Stimulated activated CD8-positive, alpha-beta memory T cell treated with anti-CD3 and anti-CD28 coated beads, Interleukin-15, amount 100 ng/mL, for 24 hours (primary cell): Measurements from ENCODE around the gene CCDC57.
"Not testable (repeated sequence)": the region's sequence is repeated elsewhere in the genome, so short reads cannot be mapped to it uniquely, and the experiment has no call there.

Experiments
- DNase-seq: peaks from one replicate; pipeline ENCODE4 v3.0.0-alpha.2; 2020; ENCODE audit warnings: low read depth

CCDC57 gene

DNA sequence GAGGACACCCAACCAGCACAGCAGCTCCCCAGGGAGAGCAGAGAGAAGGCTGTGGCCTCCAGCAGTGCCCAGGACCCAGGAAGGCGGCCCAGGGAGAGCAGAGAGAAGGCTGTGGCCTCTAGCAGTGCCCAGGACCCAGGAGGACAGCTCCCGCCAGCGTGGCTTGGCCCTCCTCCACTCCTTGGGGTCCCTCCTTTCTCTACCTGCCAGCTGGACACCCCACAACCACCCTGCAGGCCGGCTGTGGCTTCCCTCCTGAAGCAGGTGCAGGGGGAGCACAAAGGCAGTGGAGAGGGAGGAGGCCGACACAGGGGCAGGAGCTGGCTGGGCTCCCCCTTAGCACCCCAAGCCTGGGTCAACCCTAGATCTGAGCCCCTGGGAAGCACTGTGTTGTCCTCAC is 60.5 kb downstream of the CCDC57 start:
- no peak for DNase-seq

DNA sequence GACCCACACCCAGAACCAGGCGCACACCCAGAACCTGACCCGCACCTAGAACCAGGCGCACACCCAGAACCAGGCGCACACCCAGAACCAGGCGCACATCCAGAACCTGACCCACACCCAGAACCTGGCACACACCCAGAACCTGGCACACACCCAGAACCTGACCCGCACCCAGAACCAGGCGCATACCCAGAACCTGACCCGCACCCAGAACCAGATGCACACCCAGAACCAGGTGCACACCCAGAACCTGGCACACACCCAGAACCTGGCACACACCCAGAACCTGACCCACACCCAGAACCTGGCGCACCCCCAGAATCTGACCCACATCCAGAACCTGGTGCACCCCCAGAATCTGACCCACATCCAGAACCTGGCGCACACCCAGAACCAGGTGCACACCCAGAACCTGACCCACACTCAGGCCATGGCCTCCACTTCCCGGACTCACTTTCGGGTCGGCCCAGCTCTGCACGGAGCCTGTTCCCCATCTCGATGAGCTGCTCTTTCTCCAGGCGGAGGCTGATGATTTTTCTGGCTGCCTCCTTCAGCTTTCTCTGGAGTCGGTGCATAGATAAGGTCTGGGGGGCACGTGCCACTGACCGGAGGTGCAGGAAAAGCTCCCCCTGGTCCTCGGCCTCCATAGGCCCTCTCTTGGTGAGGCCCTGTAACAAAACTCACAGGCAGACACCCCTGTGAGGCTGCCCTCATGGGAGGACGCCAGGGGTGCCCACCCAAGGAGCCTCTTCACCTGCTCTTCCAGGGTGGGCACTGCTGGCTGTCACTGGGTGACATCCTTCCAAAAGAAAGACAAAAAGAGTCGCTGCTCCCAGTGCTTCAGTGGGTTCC is 61.3 kb downstream of the CCDC57 start:
- no peak for DNase-seq

DNA sequence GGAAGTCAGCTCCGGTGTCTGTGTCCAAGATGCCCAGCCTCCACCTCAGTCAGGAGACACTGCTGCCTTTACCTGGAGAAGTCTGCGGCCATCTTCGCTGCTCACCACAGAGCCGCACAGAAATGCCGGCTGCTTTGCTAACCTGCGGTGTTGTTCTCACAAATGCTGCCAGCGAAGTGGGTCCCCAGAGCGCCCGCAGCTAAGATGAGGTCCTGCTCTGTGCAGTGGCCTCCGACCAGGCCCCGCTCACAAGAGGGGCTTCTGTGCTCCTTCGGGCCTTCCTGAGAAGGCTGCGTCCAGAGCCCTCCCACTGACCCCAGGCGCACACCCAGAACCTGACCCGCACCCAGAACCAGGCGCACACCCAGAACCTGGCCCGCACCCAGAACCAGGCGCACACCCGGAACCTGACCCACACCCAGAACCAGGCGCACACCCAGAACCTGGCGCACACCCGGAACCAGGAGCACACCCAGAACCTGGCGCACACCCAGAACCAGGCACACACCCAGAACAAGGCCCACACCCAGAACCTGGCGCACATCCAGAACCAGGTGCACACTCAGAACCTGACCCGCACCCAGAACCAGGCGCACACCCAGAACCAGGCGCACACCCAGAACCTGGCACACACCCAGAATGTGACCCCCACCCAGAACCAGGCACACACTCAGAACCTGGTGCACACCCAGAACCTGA is 63.1 kb downstream of the CCDC57 start:
- DNase-seq = no peak

DNA sequence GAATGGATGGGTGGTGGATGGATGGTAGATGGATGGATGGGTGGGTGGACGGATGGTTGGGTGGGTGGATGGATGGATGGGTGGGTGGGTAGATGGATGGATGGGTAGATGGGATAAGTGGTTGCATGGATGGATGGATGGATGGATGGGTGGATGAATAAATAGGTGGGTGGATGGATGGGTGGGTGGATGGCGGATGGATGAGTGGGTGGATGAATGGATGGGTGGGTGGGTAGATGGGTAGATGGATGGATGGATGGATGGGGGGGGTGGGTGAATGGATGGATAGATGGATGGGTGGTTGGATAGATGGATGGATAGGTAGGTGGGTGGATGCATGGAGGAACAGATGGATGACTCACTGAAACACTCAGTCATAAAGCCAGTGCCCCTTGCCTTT is 63.6 kb downstream of the CCDC57 start:
- DNase-seq = no peak

DNA sequence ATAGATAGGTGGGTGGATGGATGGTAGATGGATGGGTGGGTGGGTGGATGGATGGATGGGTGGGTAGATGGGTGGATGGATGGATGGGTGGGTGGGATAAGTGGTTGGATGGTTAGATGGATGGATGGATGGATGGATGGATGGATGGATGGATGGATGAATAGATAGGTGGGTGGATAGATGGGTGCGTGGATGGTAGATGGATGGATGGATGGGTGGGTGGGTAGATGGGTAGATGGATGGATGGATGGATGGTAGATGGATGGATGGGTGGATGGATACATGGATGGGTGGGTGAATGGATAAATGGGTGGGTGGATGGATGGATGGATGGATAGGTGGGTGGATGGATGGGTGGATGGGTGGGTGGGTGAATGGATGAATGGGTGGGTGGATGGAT is 64.6 kb downstream of the CCDC57 start:
- no peak for DNase-seq

DNA sequence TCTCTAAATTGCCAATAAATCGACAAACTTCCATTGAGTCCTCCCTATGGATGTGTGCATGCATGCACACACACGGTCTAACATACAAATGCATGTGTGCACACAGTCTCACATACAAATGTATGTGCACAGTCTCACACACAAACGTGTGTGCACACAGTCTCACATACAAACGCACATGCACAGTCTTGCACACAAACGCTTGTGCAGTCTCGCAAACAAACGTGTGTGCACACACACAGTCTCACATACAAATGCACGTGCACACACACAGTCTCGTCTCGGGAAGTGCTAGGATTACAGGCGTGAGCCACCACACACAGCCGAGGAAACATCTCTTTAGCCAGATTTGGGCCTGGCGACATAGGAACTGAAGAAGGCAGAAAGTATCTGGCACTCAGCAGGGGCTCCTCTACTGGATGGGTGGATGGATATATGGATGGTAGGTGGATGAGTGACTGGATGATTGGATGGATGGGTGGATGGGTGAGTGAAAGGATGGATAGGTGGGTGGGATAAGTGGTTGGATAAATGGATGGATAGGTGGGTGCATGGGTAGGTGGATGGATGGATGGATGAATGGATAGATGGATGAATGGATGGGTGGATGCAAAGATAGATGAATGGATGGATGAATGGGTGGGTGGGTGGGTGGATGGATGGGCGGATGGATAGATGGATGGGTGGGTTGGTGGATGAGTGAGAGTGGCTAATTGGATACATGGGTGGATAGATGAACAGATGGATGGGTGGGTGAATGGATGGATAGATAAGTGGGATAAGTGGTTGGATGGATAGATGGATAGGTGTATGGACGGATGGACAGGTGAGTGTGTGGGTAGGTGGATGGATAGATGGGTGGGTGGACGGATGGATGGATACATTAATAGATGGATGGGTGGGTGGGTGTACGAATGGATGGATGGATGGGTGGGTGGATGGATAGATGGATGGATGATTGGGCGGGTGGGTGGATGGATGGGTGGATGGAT is 65.7 kb downstream of the CCDC57 start:
- no peak for DNase-seq

DNA sequence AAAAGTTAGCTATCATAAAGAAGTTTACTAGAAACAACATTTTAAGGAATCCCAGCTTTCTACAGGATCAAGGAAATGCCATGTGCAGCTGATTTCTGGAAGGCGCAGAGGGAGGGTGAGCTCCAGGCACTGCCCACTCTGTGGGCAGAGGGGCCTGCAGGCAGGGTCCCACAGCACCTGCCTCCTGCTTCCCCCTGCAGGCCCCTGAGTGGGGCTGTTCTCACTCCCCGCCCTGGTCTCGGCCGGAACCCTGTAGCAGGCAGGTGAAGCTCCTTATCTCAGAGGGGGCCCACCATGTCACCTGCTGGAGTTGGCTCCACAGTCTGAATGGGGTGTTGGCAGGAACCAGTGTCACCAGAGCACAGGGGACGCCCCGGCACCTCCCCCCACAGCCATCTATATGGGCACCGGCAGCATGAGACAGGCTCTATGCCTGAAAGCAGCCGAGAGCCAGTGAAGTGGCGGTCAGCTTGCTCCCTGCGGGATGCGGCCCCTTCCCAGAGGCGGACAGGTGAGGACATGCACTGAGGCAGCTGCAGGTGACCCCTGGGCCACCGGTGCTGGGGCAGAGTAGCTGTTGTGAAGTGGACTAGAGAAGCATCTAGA is 67.0 kb downstream of the CCDC57 start:
- no peak for DNase-seq

DNA sequence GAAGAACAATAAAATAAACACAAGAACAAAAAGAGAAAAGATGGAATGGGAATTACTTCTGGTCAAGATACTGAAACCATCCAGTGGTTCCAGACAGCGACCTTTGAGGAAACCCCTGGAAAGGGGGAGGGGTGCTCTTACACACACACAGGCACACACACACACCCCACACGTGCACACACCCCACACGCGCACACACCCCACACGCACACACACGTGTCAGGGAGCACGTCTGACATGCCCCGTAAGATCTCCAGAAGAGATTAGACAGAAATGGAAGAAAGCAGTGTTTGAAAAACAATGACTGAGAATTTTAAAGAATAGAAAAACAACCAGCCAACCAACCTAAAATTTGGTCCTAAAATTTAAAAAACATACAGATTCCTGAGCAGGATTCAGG is 69.3 kb downstream of the CCDC57 start:
- no peak for DNase-seq

DNA sequence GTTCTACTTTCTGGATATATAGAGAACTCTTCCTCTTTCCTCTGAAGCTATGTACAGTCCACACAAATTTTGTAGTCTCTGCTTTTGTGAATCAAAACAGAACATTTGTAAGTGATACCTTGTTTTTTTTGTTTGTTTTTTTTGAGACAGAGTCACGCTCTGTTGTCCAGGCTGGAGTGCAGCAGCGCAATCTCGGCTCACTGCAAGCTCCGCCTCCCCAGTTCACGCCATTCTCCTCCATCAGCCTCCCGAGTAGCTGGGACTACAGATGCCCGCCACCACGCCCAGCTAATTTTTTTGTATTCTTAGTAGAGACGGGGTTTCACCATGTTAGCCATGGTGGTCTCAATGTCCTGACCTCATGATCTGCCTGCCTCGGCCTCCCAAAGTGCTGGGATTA is 72.7 kb downstream of the CCDC57 start:
- not testable (repeated sequence) for DNase-seq

DNA sequence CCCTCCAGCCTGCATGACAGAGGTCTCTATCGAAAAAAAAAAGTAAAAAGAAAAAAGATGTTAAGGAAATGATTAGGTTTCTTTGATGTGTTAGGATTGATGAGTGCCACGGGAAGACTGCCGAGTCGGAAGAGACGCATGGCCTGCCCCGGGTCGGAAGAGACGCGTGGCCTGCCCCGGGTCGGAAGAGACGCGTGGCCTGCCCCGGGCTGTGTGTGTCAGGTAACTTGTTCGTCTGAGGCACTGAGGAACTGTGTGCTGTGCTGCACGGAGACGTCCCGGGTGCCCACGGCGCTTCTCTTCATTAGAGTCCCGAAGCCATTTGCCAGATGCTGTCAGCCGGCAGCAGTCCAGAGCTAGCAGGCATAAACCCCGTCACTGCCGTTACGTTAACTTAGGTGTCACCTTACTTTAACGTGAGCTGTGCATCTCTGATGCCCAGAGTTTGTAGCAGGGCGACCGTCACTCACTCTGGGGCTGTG is 74.1 kb downstream of the CCDC57 start:
- no peak for DNase-seq

DNA sequence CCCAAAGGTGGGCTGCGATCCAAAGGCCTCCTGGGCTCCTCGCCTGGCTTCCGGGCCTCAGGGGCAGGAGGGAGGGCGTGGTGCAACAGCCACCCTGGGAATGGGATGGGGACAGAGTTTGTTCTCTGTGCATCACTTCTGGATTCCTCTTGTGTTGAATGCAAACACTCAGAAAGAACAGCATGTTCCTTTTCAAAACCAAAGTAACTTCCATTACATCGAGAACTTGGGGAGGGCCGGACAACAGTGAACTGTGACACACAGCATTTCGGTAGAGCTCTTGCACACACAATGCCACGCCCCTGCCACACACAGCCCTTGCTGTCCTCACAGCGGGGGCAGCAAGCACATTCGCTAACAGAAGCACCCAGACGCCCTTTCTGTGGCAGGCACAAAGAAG is 78.5 kb downstream of the CCDC57 start:
- DNase-seq = no peak

DNA sequence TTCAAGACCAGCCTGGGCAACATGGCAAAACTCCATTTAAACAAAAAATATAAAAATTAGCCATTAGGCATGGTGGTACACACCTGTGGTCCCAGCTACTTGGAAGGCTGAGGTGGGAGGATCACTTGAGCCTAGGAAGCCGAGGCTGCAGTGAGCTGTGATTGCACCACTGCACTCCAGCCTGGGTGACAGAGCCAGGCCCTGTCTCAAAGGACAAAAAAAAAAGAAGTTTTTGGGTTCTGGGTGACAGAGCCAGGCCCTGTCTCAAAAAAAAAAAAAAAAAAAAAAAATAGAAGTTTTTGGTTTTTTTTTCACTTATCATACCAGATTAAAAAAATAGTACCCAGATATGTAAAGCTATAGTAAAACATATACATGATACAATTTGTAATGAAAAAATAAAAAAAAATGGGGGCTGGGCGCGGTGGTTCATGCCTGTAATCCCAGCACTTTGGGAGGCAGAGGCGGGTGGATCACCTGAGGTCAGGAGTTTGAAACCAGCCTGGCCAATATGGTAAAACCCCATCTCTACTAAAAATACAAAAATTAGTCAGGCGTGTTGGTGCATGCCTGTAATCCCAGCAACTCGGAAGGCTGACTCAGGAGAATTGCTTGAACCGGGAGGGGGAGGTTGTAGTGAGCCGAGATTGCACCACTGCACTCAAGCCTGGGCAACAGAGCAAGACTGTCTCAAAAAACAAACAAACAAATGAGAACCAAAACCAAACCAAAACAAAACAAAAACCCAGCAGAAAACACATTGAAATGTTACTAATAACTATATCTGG is 79.3 kb downstream of the CCDC57 start:
- not testable (repeated sequence) for DNase-seq

DNA sequence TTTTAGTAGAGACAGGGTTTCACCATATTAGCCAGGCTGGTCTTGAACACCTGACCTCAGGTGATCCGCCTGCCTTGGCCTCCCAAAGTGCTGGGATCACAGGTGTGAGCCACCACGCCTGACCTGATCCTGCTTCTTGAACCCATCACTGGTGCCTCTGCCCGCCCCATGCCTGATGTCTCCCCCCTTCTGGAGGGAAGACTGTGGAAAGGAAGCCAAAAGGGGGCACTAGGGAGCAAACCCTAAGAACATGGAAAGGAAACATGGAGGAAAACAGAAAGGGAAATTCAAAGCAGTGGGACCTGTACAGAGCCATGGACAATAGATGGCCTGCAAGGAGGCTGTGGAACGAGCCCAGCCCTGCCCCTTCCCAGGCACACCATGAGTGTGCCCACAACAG is 83.5 kb downstream of the CCDC57 start:
- DNase-seq = no peak

DNA sequence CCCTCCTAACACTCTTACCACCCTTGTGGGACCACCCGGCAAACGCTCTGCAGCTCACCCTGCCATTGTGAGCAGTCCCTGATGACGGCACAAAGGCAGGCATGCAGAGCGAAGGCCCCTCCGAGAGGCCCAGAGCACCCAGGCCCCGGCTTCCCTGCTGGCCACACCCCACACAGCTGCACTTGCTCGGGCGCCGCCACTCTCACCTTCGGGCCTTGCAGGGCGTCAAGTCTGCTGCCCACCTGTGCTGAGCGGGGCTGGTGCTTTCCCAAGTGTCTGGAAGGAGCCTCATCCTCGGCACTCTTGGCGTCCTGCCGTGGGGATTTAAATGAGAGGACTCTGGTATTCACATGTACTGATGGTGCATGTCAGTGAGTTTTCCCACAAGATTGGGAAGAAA is 84.4 kb downstream of the CCDC57 start:
- DNase-seq = no peak

DNA sequence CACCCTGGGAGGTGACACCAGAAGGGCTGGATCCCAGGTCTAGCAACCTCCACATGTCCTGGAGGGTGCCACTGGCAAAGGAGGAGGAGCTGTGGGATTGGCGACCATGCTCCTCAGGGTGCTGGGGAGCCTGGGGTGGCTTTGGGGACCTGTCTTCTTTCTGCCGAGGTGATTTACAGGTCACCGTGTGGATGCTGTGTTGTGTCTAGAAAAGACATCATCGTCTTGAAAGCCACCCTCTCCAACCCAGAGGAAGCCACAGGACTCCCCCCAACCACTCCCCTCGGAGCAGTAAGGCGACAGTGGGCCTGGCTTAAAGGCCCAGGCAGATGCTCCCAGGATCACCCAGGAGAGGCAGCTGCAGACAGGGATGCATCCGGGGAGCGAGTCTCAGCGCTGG is 84.9 kb downstream of the CCDC57 start:
- no peak for DNase-seq

DNA sequence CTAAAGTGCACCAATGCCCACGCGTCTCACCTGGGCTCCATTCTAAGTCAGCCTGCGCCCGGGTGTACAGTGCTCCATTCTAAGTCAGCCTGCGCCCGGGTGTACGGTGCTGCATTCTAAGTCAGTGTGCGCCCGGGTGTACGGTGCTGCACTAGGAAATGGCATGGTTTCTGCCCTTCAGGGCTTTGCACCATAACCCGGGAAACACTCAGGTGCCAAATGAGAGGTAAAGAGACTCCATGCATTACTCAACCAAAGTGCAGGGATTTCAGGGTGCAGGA is 85.4 kb downstream of the CCDC57 start:
- DNase-seq = no peak

DNA sequence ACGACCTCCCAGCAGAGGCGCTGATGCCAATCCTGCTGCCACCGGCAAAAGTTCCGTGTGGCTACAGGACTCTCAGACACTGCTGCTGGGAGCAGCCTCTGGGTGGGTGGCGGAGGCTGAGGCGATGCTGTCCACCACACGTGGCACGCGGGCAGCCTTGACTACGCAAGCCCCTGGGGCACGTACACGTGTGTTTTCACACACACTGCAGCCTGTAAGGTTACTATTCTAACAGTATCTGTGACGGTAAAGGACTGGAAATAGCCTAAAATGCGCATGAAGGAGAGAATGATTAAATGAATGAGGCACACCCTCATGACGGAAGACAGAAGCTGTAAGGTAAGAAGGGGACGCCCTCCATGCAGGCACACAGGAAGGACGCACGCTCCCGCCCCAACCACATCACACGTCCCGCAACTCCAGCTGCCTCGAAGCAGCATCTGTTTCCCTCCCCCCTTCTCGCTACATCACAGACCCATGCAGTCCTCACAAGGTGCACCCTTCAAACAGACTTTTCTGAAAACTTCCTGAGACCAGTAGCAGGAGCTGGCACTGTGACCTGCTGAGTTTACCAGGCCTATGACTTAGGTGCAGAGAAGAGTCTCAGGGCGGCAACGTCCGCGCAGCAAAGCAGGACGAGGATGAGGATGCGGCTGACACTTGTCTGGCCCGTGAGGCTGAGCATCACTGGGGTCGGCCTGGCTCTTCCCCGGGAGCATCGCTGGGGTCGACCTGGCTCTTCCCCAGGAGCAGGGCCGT is 85.9 kb downstream of the CCDC57 start:
- no peak for DNase-seq

DNA sequence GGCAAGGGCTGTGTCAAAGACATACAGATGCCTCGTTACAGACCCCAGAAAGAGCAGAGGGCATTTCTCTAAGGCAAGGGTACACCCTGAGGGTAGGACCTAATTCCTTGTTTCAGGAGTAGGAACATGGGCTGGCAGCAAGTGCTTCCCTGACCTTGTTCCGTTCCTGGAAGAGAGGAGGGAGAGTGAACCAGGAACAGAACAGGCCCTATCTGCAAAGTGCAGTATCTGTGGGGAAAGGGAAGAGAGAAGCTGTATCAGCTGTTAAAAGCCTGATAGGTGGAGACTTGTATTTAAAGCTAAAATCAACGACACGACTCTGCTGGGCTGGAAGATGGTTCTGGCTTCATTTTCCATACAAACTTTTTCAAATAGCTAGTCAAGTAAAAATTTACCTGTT is 88.5 kb downstream of the CCDC57 start:
- no peak for DNase-seq

DNA sequence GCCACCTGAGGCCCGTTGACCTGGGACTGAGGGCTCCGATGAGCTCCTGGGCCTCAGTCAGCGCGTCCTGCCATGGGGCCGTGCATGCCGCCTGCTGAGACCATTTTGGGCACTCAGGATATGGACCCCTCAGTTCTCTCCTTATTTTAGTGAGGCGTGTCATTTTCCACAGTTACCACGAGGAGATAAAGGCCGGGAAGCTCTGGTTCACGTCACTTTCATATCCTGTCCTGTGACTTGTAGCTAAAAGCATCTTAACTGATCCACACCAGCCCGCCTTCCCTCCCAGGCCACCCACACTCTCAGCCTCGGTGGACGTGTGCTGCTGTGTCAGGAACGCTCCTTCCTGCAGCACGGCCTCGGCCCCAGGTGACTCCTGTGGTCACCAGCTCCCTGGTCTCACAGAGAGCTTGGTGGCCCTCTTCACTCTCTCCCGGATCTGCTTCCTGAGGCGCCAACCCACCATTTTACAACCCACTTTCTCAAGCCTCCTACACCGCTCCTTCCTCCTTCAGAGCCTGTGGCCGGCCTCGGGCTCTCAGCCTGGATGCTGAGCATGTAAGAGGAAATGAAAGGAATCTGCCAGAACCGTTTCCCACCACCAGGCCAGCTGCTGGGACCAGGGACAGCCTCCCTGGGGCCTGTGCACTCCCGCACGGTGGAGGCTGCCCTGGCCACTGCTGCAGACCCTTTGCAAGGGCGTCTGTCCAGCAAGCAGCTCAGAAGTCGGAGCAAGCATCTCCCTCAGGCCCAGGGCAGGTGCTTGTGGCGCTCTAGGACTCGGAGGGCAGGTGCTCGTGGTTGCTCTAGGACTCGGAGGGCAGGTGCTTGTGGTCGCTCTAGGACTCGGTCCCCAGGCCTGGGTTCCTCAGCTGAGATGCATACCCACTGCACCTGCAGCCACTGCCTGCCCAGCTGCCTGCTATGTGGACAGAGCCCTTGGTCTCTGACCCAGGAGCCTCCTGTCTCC is 90.7 kb downstream of the CCDC57 start:
- DNase-seq = no peak
